Colonic mucosa (tissue), 4 donors: ENCODE measurements around the gene SYN1. TPM values are rescaled to one million over a fixed set of nuclear protein-coding genes. Genes with fewer than 3 reads are reported as not detected.

ENCODE experiments used
- DNase-seq: peaks from one replicate; pipeline ENCODE4 v3.0.0-alpha.2; 2020
- H3K27ac ChIP-seq: fragments of 200-600 bp; one replicate; pipeline ENCODE4 v1.8.0; 2021
- H3K27me3 ChIP-seq: fragments of 200-600 bp; one replicate; pipeline ENCODE4 v1.8.0; 2021
- H3K36me3 ChIP-seq: fragments of 200-600 bp; one replicate; pipeline ENCODE4 v1.8.0; 2021
- H3K4me1 ChIP-seq: fragments of 200-600 bp; one replicate; pipeline ENCODE4 v1.8.0; 2021; ENCODE audit warnings: mild to moderate bottlenecking
- H3K4me3 ChIP-seq: fragments of 200-600 bp; one replicate; pipeline ENCODE4 v1.8.0; 2021
- H3K9ac ChIP-seq, 2 donors: one replicate each; pipeline ENCODE4 v1.7.0; 2013; ENCODE audit warnings: control low read depth in 2 of 2, low read depth in 2 of 2, low read length in 2 of 2
- H3K9me3 ChIP-seq: fragments of 200-600 bp; one replicate; pipeline ENCODE4 v1.8.0; 2021
- intact Hi-C: fragments of 100-400 bp; cut with DNase I; formaldehyde crosslinking; loops from one replicate; pipeline ENCODE4 v1.14.1; 2022
- total RNA-seq, 2 donors: library from RNA; stranded (reverse); fragmentation: NEBNext Ultra II Directional in 1 of 2; extraction: Animal tissue kit (Norgen Biotek cat#: 25700) in 1 of 2; gene quantifications; one replicate each; pipeline ENCODE4 v1.2.1, GENCODE V29; 2021
- TF ChIP-seq, protein P1 (sequence below): fragments of 200-600 bp; IDR thresholded peaks from one replicate; pipeline ENCODE4 v1.8.0; 2022; ENCODE audit warnings: antibody characterized with exemption, mild to moderate bottlenecking
- donor health status: healthy.
- donor health status: DM: no; HTN: no; CAD: no.
- donor health status: DM: no; HTN: no; CAD: no.

The SYN1 gene
- total RNA-seq, 2 donors from 2014 or later = 0.96 to 1.5 TPM

DNA sequence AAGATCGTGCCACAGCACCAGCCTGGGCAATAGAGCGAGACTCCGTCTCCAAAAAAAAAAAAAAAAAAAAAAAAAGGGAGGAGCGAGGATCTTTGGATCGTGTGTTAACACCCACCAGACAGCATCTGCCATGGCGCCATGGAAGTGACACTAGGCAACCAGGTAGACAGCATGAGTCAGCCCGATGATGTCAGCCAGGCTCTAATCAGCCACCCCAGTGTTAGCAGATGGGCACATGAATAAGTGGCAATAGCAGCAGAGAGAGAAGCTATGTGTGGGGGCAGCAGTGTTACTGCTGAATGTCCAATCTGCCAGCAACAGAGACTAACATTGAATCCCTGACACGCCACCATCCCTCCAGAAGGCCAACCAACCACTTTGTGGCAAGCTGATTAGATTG, 6.6 kb downstream of the SYN1 start:
- Histone ChIP-seq H3K27me3 (no peaks in the 10 kb centered on the region), H3K4me3 (no peak overlapping the region), H3K9ac (no peak overlapping the region), H3K27ac (no peak overlapping the region), H3K4me1 (no peaks in the 10 kb centered on the region), H3K36me3 (no peaks in the 10 kb centered on the region), H3K9me3 (no peaks in the 10 kb centered on the region)
- intact Hi-C loops = no loop called here
- TF ChIP-seq, protein P1, sequence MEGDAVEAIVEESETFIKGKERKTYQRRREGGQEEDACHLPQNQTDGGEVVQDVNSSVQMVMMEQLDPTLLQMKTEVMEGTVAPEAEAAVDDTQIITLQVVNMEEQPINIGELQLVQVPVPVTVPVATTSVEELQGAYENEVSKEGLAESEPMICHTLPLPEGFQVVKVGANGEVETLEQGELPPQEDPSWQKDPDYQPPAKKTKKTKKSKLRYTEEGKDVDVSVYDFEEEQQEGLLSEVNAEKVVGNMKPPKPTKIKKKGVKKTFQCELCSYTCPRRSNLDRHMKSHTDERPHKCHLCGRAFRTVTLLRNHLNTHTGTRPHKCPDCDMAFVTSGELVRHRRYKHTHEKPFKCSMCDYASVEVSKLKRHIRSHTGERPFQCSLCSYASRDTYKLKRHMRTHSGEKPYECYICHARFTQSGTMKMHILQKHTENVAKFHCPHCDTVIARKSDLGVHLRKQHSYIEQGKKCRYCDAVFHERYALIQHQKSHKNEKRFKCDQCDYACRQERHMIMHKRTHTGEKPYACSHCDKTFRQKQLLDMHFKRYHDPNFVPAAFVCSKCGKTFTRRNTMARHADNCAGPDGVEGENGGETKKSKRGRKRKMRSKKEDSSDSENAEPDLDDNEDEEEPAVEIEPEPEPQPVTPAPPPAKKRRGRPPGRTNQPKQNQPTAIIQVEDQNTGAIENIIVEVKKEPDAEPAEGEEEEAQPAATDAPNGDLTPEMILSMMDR = no peak
- DNase-seq = no peak

DNA sequence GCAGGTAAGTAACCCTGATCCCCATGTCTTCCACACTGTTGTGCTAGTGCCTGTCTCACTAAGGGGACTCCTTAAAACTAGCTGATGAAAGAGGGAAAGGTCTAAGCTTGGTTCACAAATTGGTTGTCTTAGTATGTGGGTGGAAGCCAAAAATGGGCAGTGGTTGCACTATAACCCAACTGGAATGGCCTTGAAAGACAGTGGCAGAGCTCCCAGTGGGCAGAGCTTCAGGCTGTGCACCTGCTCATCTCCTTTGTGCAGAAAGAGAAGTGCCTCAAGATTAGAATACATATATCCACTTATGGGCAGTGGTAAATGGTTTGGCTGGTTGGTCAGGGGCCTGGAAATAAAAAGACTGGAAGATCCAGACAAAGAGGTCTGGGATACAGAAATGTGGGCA, 7.2 kb downstream of the SYN1 start:
- Histone ChIP-seq H3K36me3 (no peaks in the 10 kb centered on the region), H3K4me1 (no peaks in the 10 kb centered on the region), H3K4me3 (no peak overlapping the region), H3K9ac (no peak overlapping the region), H3K9me3 (no peaks in the 10 kb centered on the region), H3K27me3 (no peaks in the 10 kb centered on the region), H3K27ac (no peak overlapping the region)
- intact Hi-C loops = no loop called here
- TF ChIP-seq, protein P1 = no peak
- DNase-seq = no peak

DNA sequence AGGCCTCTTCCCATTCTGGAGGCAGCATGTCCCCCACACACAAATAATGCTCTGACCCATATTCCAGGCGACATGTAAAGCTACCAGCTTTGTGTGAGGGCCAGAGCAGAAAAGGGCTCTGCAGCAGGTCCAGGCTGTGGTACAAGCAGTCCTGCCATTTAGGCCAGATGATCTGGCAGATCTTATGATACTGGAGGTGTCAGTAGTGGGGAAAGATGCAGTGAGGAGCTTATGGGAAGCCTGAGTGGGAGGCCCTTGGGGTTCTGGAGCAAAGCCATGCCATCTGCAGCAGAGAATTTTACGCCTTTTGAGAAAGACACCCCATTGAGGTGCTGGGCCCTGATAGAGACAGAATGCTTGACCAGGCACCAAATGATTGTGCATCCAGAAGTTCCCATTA, 7.7 kb downstream of the SYN1 start:
- Histone ChIP-seq H3K27ac (no peak overlapping the region), H3K9ac (no peak overlapping the region), H3K4me3 (no peak overlapping the region), H3K36me3 (no peaks in the 10 kb centered on the region), H3K9me3 (no peaks in the 10 kb centered on the region), H3K27me3 (no peaks in the 10 kb centered on the region), H3K4me1 (no peaks in the 10 kb centered on the region)
- TF ChIP-seq, protein P1 = no peak
- intact Hi-C loops = no loop called here
- no peak for DNase-seq

DNA sequence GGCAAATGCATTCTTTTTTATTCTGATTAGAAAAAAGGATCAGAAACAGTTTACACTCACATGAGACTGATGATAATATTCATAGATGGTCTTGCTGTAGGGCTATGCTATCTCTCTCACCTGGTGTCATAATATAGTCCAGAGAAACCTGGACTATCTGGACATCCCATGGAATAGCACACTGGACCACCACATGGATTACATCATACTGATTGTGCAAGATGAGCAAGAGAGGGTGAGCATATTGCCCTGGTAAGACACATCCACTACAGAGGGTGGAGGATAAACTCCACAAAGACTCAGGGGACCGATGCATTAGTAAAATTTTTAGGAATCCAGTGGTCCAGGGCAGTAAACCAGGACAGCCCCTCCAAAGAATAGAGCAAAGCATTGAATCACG, 8.2 kb downstream of the SYN1 start:
- TF ChIP-seq, protein P1 = no peak
- H3K4me1 ChIP-seq = no peaks in the 10 kb centered on the region
- no peak overlapping the region for H3K4me3 ChIP-seq
- intact Hi-C loops = no loop called here
- no peaks in the 10 kb centered on the region for H3K27me3 ChIP-seq
- H3K9ac ChIP-seq = no peak overlapping the region
- no peaks in the 10 kb centered on the region for H3K9me3 ChIP-seq
- no peak for DNase-seq
- no peaks in the 10 kb centered on the region for H3K36me3 ChIP-seq
- no peak overlapping the region for H3K27ac ChIP-seq

DNA sequence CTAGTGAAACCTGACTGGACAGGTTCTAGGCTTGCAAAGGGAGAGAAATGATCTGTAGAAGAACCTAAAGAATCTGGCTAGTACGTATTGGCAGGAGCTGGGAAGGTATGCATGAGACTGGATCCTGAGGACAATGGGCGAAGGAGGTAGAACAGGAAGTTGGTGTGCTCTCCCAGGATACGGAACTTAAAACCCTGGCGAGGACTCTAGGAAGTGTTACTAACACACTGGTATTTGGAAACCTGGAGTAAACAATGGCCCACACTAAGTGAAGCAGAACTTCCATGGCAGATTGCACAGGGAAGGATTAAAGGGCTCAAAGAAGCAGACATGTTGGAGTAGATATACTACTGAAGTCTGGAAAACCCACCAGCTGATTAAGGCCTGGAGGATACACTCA, 9.1 kb downstream of the SYN1 start:
- Histone ChIP-seq H3K4me1 (no peaks in the 10 kb centered on the region), H3K36me3 (no peaks in the 10 kb centered on the region), H3K9me3 (no peaks in the 10 kb centered on the region), H3K4me3 (no peak overlapping the region), H3K27me3 (no peaks in the 10 kb centered on the region), H3K9ac (no peak overlapping the region), H3K27ac (no peak overlapping the region)
- TF ChIP-seq, protein P1 = no peak
- DNase-seq = no peak
- intact Hi-C loops = no loop called here
